Esophagus squamous epithelium (tissue), 4 donors: ENCODE data around the gene ARRDC5.

Experiments used
- CTCF ChIP-seq, 6 experiments: fragments of 450-650 bp in 4 of 6; fragments of 200-600 bp in 2 of 6; sonication (generic) in 2 of 6; IDR thresholded peaks; one replicate each; pipeline ENCODE4 v1.5.1; 2016 to 2019; ENCODE audit warnings: antibody characterized with exemption in 6 of 6, mild to moderate bottlenecking in 4 of 6, moderate library complexity in 4 of 6
- POLR2A ChIP-seq, 4 donors: fragments of 450-650 bp; IDR thresholded peaks; one replicate each; pipeline ENCODE4 v1.6.1; 2017; ENCODE audit warnings: antibody characterized with exemption in 4 of 4, mild to moderate bottlenecking in 4 of 4, moderate library complexity in 3 of 4

GRCh38 chr19:4891066-4891465, 11.6 kb downstream of the ARRDC5 start:
- TF ChIP-seq CTCF (IDR thresholded peaks at IDR 0.05), result no peak
- TF ChIP-seq POLR2A (IDR thresholded peaks at IDR 0.05), result no peak
